ENCODE data around the gene APMAP. TPM values are rescaled to one million over a fixed set of nuclear protein-coding genes. Genes with fewer than 3 reads are reported as not detected.

APMAP gene
- total RNA-seq, 1 donor from 2014 or later: 76.3 TPM

- TF ChIP-seq CTCF (IDR thresholded peaks at IDR 0.05): no peak
- H3K36me3 Mint-ChIP-seq (ENCODE audit: unreplicated experiment): no peaks in the 10 kb centered on the region
- H3K4me1 Mint-ChIP-seq (ENCODE audit: unreplicated experiment): peaks cover 5% of the 10 kb centered on the region
- no peak overlapping the region for H3K4me3 Mint-ChIP-seq (ENCODE audit: unreplicated experiment)
- H3K9me3 Mint-ChIP-seq (ENCODE audit: unreplicated experiment): no peaks in the 10 kb centered on the region
- no peak overlapping the region for H3K27ac Mint-ChIP-seq (ENCODE audit: unreplicated experiment)
- H3K27me3 Mint-ChIP-seq (ENCODE audit: unreplicated experiment): peaks cover 23% of the 10 kb centered on the region
- peak; percentile 68 for DNase-seq (ENCODE audit: extremely low spot score, unreplicated experiment)
These were observed 77.1 kb downstream of the APMAP start for GRCh38 chr20:24915440-24915839.

GRCh38 chr20:24914388-24915241 lies 77.9 kb downstream of the APMAP start:
- Mint-ChIP-seq H3K4me3 (ENCODE audit: unreplicated experiment) (no peak overlapping the region), H3K36me3 (ENCODE audit: unreplicated experiment) (no peaks in the 10 kb centered on the region), H3K9me3 (ENCODE audit: unreplicated experiment) (no peaks in the 10 kb centered on the region), H3K27ac (ENCODE audit: unreplicated experiment) (no peak overlapping the region), H3K4me1 (ENCODE audit: unreplicated experiment) (peaks cover 3% of the 10 kb centered on the region), H3K27me3 (ENCODE audit: unreplicated experiment) (peaks cover 15% of the 10 kb centered on the region)
- DNase-seq (ENCODE audit: extremely low spot score, unreplicated experiment): peak; percentile 76
- TF ChIP-seq CTCF (IDR thresholded peaks at IDR 0.05): no peak

GRCh38 chr20:24913076-24913628 lies 79.4 kb downstream of the APMAP start:
- Mint-ChIP-seq H3K36me3 (ENCODE audit: unreplicated experiment) (no peaks in the 10 kb centered on the region), H3K9me3 (ENCODE audit: unreplicated experiment) (no peaks in the 10 kb centered on the region)

More at GRCh38 chr20:24913076-24913628, 79.4 kb downstream of the APMAP start:
- H3K27me3 Mint-ChIP-seq (ENCODE audit: unreplicated experiment): peaks cover 11% of the 10 kb centered on the region
- TF ChIP-seq CTCF (IDR thresholded peaks at IDR 0.05): no peak
- no peak overlapping the region for H3K4me3 Mint-ChIP-seq (ENCODE audit: unreplicated experiment)
- DNase-seq (ENCODE audit: extremely low spot score, unreplicated experiment): peak; percentile 79
- no peaks in the 10 kb centered on the region for H3K4me1 Mint-ChIP-seq (ENCODE audit: unreplicated experiment)
- H3K27ac Mint-ChIP-seq (ENCODE audit: unreplicated experiment): no peak overlapping the region

Other genes starting within 250 kb of the APMAP start
- gene CST7, start 43.5 kb downstream of the APMAP start, total RNA-seq: not detected in 2 replicates
- gene ACSS1, start 65.4 kb upstream of the APMAP start, total RNA-seq: 7.6 and 8.2 TPM in 2 replicates
- gene VSX1, start 89.4 kb upstream of the APMAP start, total RNA-seq: not detected in 2 replicates
- 62.0 and 62.5 TPM in 2 replicates for gene ENTPD6, start 203.0 kb upstream of the APMAP start, total RNA-seq

Measured in osteocyte (in vitro differentiated cells).